HCT116 (cell line): ENCODE data around the gene CCHCR1. TPM values are rescaled to one million over a fixed set of nuclear protein-coding genes. Genes with fewer than 3 reads are reported as not detected.
"Not testable (repeated sequence)": the region's sequence is repeated elsewhere in the genome, so short reads cannot be mapped to it uniquely, and the experiment has no call there.

Experiments used
- ATAC-seq: fragments of 200-7000 bp; cut with Tn5 transposase; 2 replicates; pipeline ENCODE4 v1.9.1; 2020; ENCODE audit warnings: mild to moderate bottlenecking, moderate library complexity
- BruUV-seq: library from RNA; stranded (reverse); fragments of 400-500 nt; replicated peaks from 2 replicates; lab custom pipeline; 2021; lab: Mats Ljungman, UMichigan
- CTCF ChIA-PET: fragments of 300-600 bp; sonication (Branson Sonifier 250); formaldehyde crosslinking; loops from one replicate; lab custom pipeline; 2021; ENCODE audit warnings: antibody characterized with exemption; lab: Charles Lee
- POLR2A ChIA-PET: fragments of 300-600, 350-600 bp; sonication (Branson Sonifier 250); formaldehyde crosslinking; loops from one replicate; lab custom pipeline; 2021; ENCODE audit warnings: antibody characterized with exemption; lab: Charles Lee
- RAD21 ChIA-PET, 2 experiments: fragments of 300-600 bp; sonication (Branson Sonifier 250); formaldehyde crosslinking; loops; one replicate each; lab custom pipeline; 2023; ENCODE audit warnings: low total read pairs in 2 of 2; ENCODE audit not compliant: uncharacterized antibody in 2 of 2, unreplicated experiment in 2 of 2, low non-redundant PET in 1 of 2; lab: Charles Lee
- DNase-seq: peaks from one replicate; pipeline ENCODE4 v3.0.0-alpha.2; 2010; ENCODE audit warnings: low read depth, low spot score
- H2AFZ ChIP-seq: fragments of 200-600 bp; shearing (Covaris generic), sonication (generic); 2 replicates; pipeline ENCODE4 v1.6.1; 2017; ENCODE audit warnings: low read depth, mixed run types, mixed read lengths, antibody characterized with exemption, low read length; ENCODE audit not compliant: poor library complexity, severe bottlenecking
- H3K27ac ChIP-seq: 2 replicates; pipeline ENCODE4 v1.5.1; 2012; ENCODE audit warnings: low read depth, low read length
- H3K27me3 ChIP-seq: fragments of 200-600 bp; sonication (generic); 2 replicates; pipeline ENCODE4 v1.6.1; 2016; ENCODE audit warnings: mixed run types, low read length, mixed read lengths; ENCODE audit not compliant: insufficient read depth
- H3K36me3 ChIP-seq, 2 experiments: fragments of 200-500 bp in 1 of 2; fragments of 200-600 bp in 1 of 2; sonication (Bioruptor generic) in 1 of 2; sonication (generic) in 1 of 2; 2 replicates each; pipeline versions ENCODE4 v1.5.1 to v1.6.1; 2014 to 2016; ENCODE audit warnings: low read length in 2 of 2, inconsistent platforms in 1 of 2, mixed read lengths in 1 of 2, mixed run types in 1 of 2; ENCODE audit not compliant: insufficient read depth in 2 of 2, control insufficient read depth in 1 of 2
- H3K4me1 ChIP-seq, 2 experiments: fragments of 200-600 bp in 1 of 2; sonication (generic) in 1 of 2; 2 replicates each; pipeline versions ENCODE4 v1.5.1 to v1.6.1; 2012 to 2017; ENCODE audit warnings: low read length in 2 of 2, inconsistent platforms in 1 of 2, mild to moderate bottlenecking in 1 of 2, mixed read lengths in 1 of 2, mixed run types in 1 of 2, moderate library complexity in 1 of 2; ENCODE audit not compliant: insufficient read depth in 2 of 2, control insufficient read depth in 1 of 2
- H3K4me2 ChIP-seq: fragments of 200-600 bp; sonication (generic); 2 replicates; pipeline ENCODE4 v1.6.1; 2017; ENCODE audit warnings: mixed run types, low read length, mixed read lengths
- H3K4me3 ChIP-seq, 2 experiments: fragments of 200-600 bp in 1 of 2; sonication (generic) in 1 of 2; replicated peaks in 1 of 2; 2 replicates each; pipeline ENCODE4 v1.5.1; 2011 to 2016; ENCODE audit warnings: low read length in 2 of 2, control low read depth in 1 of 2, low read depth in 1 of 2, mild to moderate bottlenecking in 1 of 2, mixed read lengths in 1 of 2, mixed run types in 1 of 2
- H3K79me2 ChIP-seq: fragments of 200-600 bp; sonication (generic); 2 replicates; pipeline ENCODE4 v1.6.1; 2017; ENCODE audit warnings: mild to moderate bottlenecking, mixed run types, low read length, moderate library complexity, mixed read lengths; ENCODE audit not compliant: insufficient read depth
- H3K9ac ChIP-seq: fragments of 200-600 bp; sonication (generic); 2 replicates; pipeline ENCODE4 v1.6.1; 2016; ENCODE audit warnings: low read length, mixed read lengths
- H3K9me2 ChIP-seq: fragments of 200-600 bp; sonication (generic), shearing (Covaris generic); 2 replicates; pipeline ENCODE4 v1.6.1; 2017; ENCODE audit warnings: mixed run types, mild to moderate bottlenecking, moderate library complexity; ENCODE audit not compliant: insufficient read depth
- H3K9me3 ChIP-seq, 2 experiments: fragments of 200-500 bp in 1 of 2; fragments of 200-600 bp in 1 of 2; sonication (Bioruptor generic) in 1 of 2; sonication (generic) in 1 of 2; 2 replicates each; pipeline ENCODE4 v1.6.1; 2014 to 2017; ENCODE audit warnings: low read length in 2 of 2, mixed read lengths in 2 of 2, inconsistent platforms in 1 of 2, low read depth in 1 of 2, mild to moderate bottlenecking in 1 of 2, mixed run types in 1 of 2, moderate library complexity in 1 of 2; ENCODE audit not compliant: control insufficient read depth in 1 of 2, insufficient read depth in 1 of 2
- H4K20me1 ChIP-seq: fragments of 200-600 bp; sonication (generic), shearing (Covaris generic); 2 replicates; pipeline ENCODE4 v1.6.1; 2017; ENCODE audit warnings: mixed run types, mild to moderate bottlenecking, moderate library complexity; ENCODE audit not compliant: insufficient read depth
- intact Hi-C: fragments of 100-400 bp; cut with micrococcal nuclease; formaldehyde crosslinking; loops from 2 replicates; pipeline ENCODE4 v1.10.0; 2022
- total RNA-seq: library from RNA; stranded (reverse); gene quantifications from one replicate; pipeline ENCODE4 v1.2.1, GENCODE V29; 2021; ENCODE audit not compliant: unreplicated experiment

CCHCR1 gene
- total RNA-seq, 1 experiment from 2014 or later: 40.7 TPM

DNA sequence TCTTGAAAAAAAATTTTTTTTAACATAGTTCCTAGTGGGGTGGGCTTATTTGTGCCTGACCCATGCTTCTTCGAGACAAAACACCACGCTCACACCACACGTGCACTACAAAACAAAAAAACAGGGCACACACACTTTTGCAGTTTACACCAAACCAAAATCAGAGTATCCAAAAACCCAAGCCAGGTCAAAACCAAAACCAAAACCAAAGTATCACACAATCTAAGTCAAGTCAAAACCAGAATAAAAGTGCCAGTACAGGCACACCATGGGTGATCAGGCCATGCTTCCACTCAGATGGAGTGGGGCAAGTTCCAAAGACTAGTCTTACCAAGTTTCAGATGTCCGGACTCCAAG lies 28.1 kb upstream of the CCHCR1 start:
- H3K4me2 ChIP-seq, H3K9me2 ChIP-seq, POLR2A ChIA-PET, H3K27ac ChIP-seq, H2AFZ ChIP-seq, H3K4me1 ChIP-seq, H3K9me3 ChIP-seq, H3K36me3 ChIP-seq, CTCF ChIA-PET, H3K79me2 ChIP-seq, DNase-seq, H3K27me3 ChIP-seq, H3K9ac ChIP-seq, H3K4me3 ChIP-seq, BruUV-seq, RAD21 ChIA-PET, H4K20me1 ChIP-seq, ATAC-seq, intact Hi-C loops: not testable (repeated sequence)

DNA sequence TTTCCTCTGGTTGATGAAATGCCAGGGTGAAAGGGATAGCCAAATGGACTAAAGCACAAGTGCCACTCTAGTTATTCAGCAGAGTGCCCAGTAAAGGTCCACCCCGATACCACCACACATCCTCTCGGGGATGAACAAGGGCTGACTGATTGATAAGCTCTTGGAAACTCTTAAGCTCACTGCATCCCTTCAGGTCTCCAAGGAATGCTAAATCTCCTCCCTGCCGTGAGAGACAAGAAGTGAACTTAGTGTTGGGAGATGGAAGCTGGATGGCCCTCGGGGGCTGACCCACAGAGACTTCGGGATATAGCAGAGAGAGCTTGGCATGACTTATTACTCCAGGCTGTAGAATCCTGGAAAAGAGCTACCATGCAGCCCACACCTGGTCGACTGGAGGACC lies 26.3 kb upstream of the CCHCR1 start:
- H3K9ac ChIP-seq, H3K79me2 ChIP-seq, intact Hi-C loops, H3K4me2 ChIP-seq, RAD21 ChIA-PET, H3K27me3 ChIP-seq, H2AFZ ChIP-seq, H3K4me3 ChIP-seq, CTCF ChIA-PET, H3K9me3 ChIP-seq, ATAC-seq, H4K20me1 ChIP-seq, H3K27ac ChIP-seq, H3K4me1 ChIP-seq, H3K36me3 ChIP-seq, BruUV-seq, DNase-seq, H3K9me2 ChIP-seq: not testable (repeated sequence)
- POLR2A ChIA-PET: interaction anchor here (1.2 kb wide), 1 partner anchor 9 kb away, joined by 3 read pairs; no protein-coding TSS in a partner anchor

DNA sequence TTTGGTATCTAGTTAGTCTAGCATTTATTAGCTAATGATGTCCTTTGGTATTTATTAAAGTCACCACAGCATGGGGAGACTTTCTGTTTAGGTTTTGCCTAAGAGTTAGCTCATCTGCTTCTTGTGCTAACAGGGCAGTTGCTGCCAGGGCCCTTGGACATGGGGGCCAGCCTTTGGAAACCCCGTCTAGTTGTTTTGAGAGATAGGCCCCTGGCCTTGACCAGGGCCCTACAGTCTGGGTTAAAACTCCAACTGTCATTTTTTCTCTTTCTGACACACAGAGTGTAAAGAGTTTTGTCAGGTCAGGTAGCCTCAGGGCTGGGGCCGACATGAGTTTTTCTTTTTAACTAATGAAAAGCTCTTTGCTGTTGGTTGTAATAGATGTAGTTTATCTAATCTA lies 25.7 kb upstream of the CCHCR1 start:
- BruUV-seq, H3K27ac ChIP-seq, H3K4me2 ChIP-seq, H4K20me1 ChIP-seq, H3K79me2 ChIP-seq, H3K27me3 ChIP-seq, DNase-seq, H3K9ac ChIP-seq, H2AFZ ChIP-seq, H3K9me2 ChIP-seq, ATAC-seq, RAD21 ChIA-PET, H3K4me3 ChIP-seq, intact Hi-C loops, H3K9me3 ChIP-seq, H3K36me3 ChIP-seq, H3K4me1 ChIP-seq: not testable (repeated sequence)
- ChIA-PET POLR2A (interaction anchor here (1.2 kb wide), 1 partner anchor 10 kb away, joined by 3 read pairs; no protein-coding TSS in a partner anchor), CTCF (interaction anchor here (1.0 kb wide), 1 partner anchor 9 kb away, joined by 4 read pairs; no protein-coding TSS in a partner anchor)
